PFSK-1 (cell line): Measurements from ENCODE around the gene CHMP3.

Experiments used
- FOXP2 ChIP-seq: optimal IDR thresholded peaks from 2 replicates; pipeline ENCODE3; 2011; ENCODE audit warnings: borderline replicate concordance, control low read depth, inconsistent platforms; ENCODE audit not compliant: insufficient read depth; ENCODE audit errors: extremely low read length, extremely low read depth
- POLR2AphosphoS5 ChIP-seq: IDR thresholded peaks from 2 replicates; pipeline ENCODE4 v1.6.1; 2012; ENCODE audit warnings: low read depth, mild to moderate bottlenecking, control low read depth, low read length, moderate library complexity
- REST ChIP-seq, 2 experiments: IDR thresholded peaks; 2 replicates each; pipeline versions ENCODE4 v1.6.1 to v1.8.0; 2011 to 2012; ENCODE audit warnings: low read depth in 2 of 2, low read length in 2 of 2, control low read depth in 1 of 2, inconsistent platforms in 1 of 2, mild to moderate bottlenecking in 1 of 2, moderate library complexity in 1 of 2; ENCODE audit not compliant: insufficient read depth in 1 of 2
- SIN3A ChIP-seq: IDR thresholded peaks from 2 replicates; pipeline ENCODE4 v1.6.1; 2012; ENCODE audit warnings: mild to moderate bottlenecking, low read length, moderate library complexity, borderline replicate concordance; ENCODE audit not compliant: insufficient read depth
- TAF1 ChIP-seq: IDR thresholded peaks from 2 replicates; pipeline ENCODE4 v1.6.1; 2012; ENCODE audit warnings: low read length, control low read depth, borderline replicate concordance; ENCODE audit not compliant: insufficient read depth

The CHMP3 gene

GRCh38 chr2:86522711-86523110, 40.5 kb downstream of the CHMP3 start:
- no peak for TF ChIP-seq SIN3A
- no peak for TF ChIP-seq TAF1
- no peak for TF ChIP-seq POLR2AphosphoS5
- TF ChIP-seq REST (IDR thresholded peaks at IDR 0.05; ENCODE audit: insufficient read depth in 1 of 2, low read depth in 2 of 2, low read length in 2 of 2), result no peak
- TF ChIP-seq FOXP2, result no peak

GRCh38 chr2:86521922-86522321, 41.3 kb downstream of the CHMP3 start:
- TF ChIP-seq POLR2AphosphoS5 (no peak), TAF1 (no peak), REST (IDR thresholded peaks at IDR 0.05; ENCODE audit: insufficient read depth in 1 of 2, low read depth in 2 of 2, low read length in 2 of 2) (no peak), FOXP2 (no peak), SIN3A (no peak)

- TF ChIP-seq SIN3A (no peak), FOXP2 (no peak), TAF1 (no peak), REST (IDR thresholded peaks at IDR 0.05; ENCODE audit: insufficient read depth in 1 of 2, low read depth in 2 of 2, low read length in 2 of 2) (no peak)
Measured at GRCh38 chr2:86520153-86520552, 43.1 kb downstream of the CHMP3 start.

- no peak for TF ChIP-seq FOXP2
- TF ChIP-seq REST (IDR thresholded peaks at IDR 0.05; ENCODE audit: insufficient read depth in 1 of 2, low read depth in 2 of 2, low read length in 2 of 2), result no peak
- no peak for TF ChIP-seq POLR2AphosphoS5
- no peak for TF ChIP-seq TAF1
- no peak for TF ChIP-seq SIN3A
Measured at GRCh38 chr2:86519349-86519748, 43.9 kb downstream of the CHMP3 start.

- no peak for TF ChIP-seq POLR2AphosphoS5
- no peak for TF ChIP-seq SIN3A
- TF ChIP-seq TAF1, result no peak
- no peak for TF ChIP-seq REST (IDR thresholded peaks at IDR 0.05; ENCODE audit: insufficient read depth in 1 of 2, low read depth in 2 of 2, low read length in 2 of 2)
- no peak for TF ChIP-seq FOXP2
Measured at GRCh38 chr2:86518481-86518880, 44.8 kb downstream of the CHMP3 start.
